MM.1S (cell line): ENCODE results near the gene RNF111.
"Not testable (repeated sequence)": the region's sequence is repeated elsewhere in the genome, so short reads cannot be mapped to it uniquely, and the experiment has no call there.

Experiments
- CTCF ChIP-seq: fragments of 300-600 bp; sonication (generic); IDR thresholded peaks from 2 replicates; pipeline ENCODE4 v1.5.1; 2016; ENCODE audit warnings: antibody characterized with exemption, low read length, mixed read lengths
- EZH2 ChIP-seq: fragments of 300-600 bp; sonication (generic); optimal IDR thresholded peaks from 2 replicates; pipeline ENCODE3; 2017; ENCODE audit warnings: low read depth, mild to moderate bottlenecking, antibody characterized with exemption, low read length, mixed read lengths
- EZH2phosphoT487 ChIP-seq: fragments of 300-600 bp; sonication (generic); IDR thresholded peaks from 2 replicates; pipeline ENCODE4 v1.6.1; 2018; ENCODE audit warnings: antibody characterized with exemption, low read length

GRCh38 chr15:59000251-59000650, 12.8 kb downstream of the RNF111 start:
- not testable (repeated sequence) for TF ChIP-seq EZH2, CTCF, EZH2phosphoT487
